Colonic mucosa (tissue), 4 donors: ENCODE measurements around the gene TAF15. TPM values are rescaled to one million over a fixed set of nuclear protein-coding genes. Genes with fewer than 3 reads are reported as not detected.

ENCODE experiments used
- DNase-seq: peaks from one replicate; pipeline ENCODE4 v3.0.0-alpha.2; 2020
- H3K27ac ChIP-seq: fragments of 200-600 bp; one replicate; pipeline ENCODE4 v1.8.0; 2021
- H3K27me3 ChIP-seq: fragments of 200-600 bp; one replicate; pipeline ENCODE4 v1.8.0; 2021
- H3K36me3 ChIP-seq: fragments of 200-600 bp; one replicate; pipeline ENCODE4 v1.8.0; 2021
- H3K4me1 ChIP-seq: fragments of 200-600 bp; one replicate; pipeline ENCODE4 v1.8.0; 2021; ENCODE audit warnings: mild to moderate bottlenecking
- H3K4me3 ChIP-seq: fragments of 200-600 bp; one replicate; pipeline ENCODE4 v1.8.0; 2021
- H3K9ac ChIP-seq, 2 donors: one replicate each; pipeline ENCODE4 v1.7.0; 2013; ENCODE audit warnings: control low read depth in 2 of 2, low read depth in 2 of 2, low read length in 2 of 2
- H3K9me3 ChIP-seq: fragments of 200-600 bp; one replicate; pipeline ENCODE4 v1.8.0; 2021
- CTCF ChIP-seq: fragments of 200-600 bp; IDR thresholded peaks from one replicate; pipeline ENCODE4 v1.8.0; 2022; ENCODE audit warnings: antibody characterized with exemption, mild to moderate bottlenecking
- intact Hi-C: fragments of 100-400 bp; cut with DNase I; formaldehyde crosslinking; loops from one replicate; pipeline ENCODE4 v1.14.1; 2022
- total RNA-seq, 2 donors: library from RNA; stranded (reverse); fragmentation: NEBNext Ultra II Directional in 1 of 2; extraction: Animal tissue kit (Norgen Biotek cat#: 25700) in 1 of 2; gene quantifications; one replicate each; pipeline ENCODE4 v1.2.1, GENCODE V29; 2021
- donor health status: healthy.
- donor health status: DM: no; HTN: no; CAD: no.
- donor health status: DM: no; HTN: no; CAD: no.

TAF15 gene
- total RNA-seq, 2 donors from 2014 or later, result 132 to 218 TPM

- DNase-seq, result no peak
- Histone ChIP-seq H3K9ac (no peak overlapping the region), H3K9me3 (no peaks in the 10 kb centered on the region), H3K4me3 (no peak overlapping the region), H3K4me1 (peaks cover 2% of the 10 kb centered on the region), H3K36me3 (no peaks in the 10 kb centered on the region), H3K27ac (no peak overlapping the region), H3K27me3 (no peaks in the 10 kb centered on the region)
- TF ChIP-seq CTCF, result no peak
- intact Hi-C loops, result no loop called here
These were observed 39.3 kb upstream of the TAF15 start for GRCh38 chr17:35769895-35770486.

GRCh38 chr17:35773129-35773528, 36.2 kb upstream of the TAF15 start:
- H3K4me1 ChIP-seq, result no peaks in the 10 kb centered on the region
- no peaks in the 10 kb centered on the region for H3K27me3 ChIP-seq

GRCh38 chr17:35773679-35774425, 35.4 kb upstream of the TAF15 start:
- H3K36me3 ChIP-seq, result no peaks in the 10 kb centered on the region
- DNase-seq, result no peak
- intact Hi-C loops, result no loop called here
- H3K27ac ChIP-seq, result no peak overlapping the region
- no peaks in the 10 kb centered on the region for H3K4me1 ChIP-seq
- H3K4me3 ChIP-seq, result no peak overlapping the region
- H3K9ac ChIP-seq, result peak overlapping the region in 1 of 2 donors; percentile 66
- TF ChIP-seq CTCF, result no peak
- no peaks in the 10 kb centered on the region for H3K9me3 ChIP-seq
- H3K27me3 ChIP-seq, result no peaks in the 10 kb centered on the region

More at GRCh38 chr17:35773129-35773528, 36.2 kb upstream of the TAF15 start:
- no peak for DNase-seq
- H3K9me3 ChIP-seq, result no peaks in the 10 kb centered on the region
- no peak overlapping the region for H3K27ac ChIP-seq
- H3K36me3 ChIP-seq, result no peaks in the 10 kb centered on the region
- intact Hi-C loops, result no loop called here
- H3K4me3 ChIP-seq, result no peak overlapping the region
- H3K9ac ChIP-seq, result peak overlapping the region in 1 of 2 donors; percentile 66
- TF ChIP-seq CTCF, result no peak

GRCh38 chr17:35774499-35774898, 34.8 kb upstream of the TAF15 start:
- no peak for TF ChIP-seq CTCF
- Histone ChIP-seq H3K4me3 (no peak overlapping the region), H3K9me3 (no peaks in the 10 kb centered on the region), H3K36me3 (no peaks in the 10 kb centered on the region), H3K27me3 (no peaks in the 10 kb centered on the region), H3K9ac (peak overlapping the region in 1 of 2 donors; percentile 66), H3K27ac (no peak overlapping the region), H3K4me1 (no peaks in the 10 kb centered on the region)
- intact Hi-C loops, result no loop called here
- DNase-seq, result peak; percentile 82

- no peak overlapping the region for H3K4me3 ChIP-seq
These were observed 34.2 kb upstream of the TAF15 start for GRCh38 chr17:35775039-35775438.

More at GRCh38 chr17:35775039-35775438, 34.2 kb upstream of the TAF15 start:
- intact Hi-C loops, result no loop called here
- Histone ChIP-seq H3K9ac (peak overlapping the region in 1 of 2 donors; percentile 66), H3K4me1 (no peaks in the 10 kb centered on the region), H3K27ac (no peak overlapping the region), H3K36me3 (no peaks in the 10 kb centered on the region), H3K27me3 (no peaks in the 10 kb centered on the region), H3K9me3 (no peaks in the 10 kb centered on the region)
- no peak for DNase-seq
- TF ChIP-seq CTCF, result no peak
